ENCODE results near the gene TESPA1. TPM values are rescaled to one million over a fixed set of nuclear protein-coding genes. Genes with fewer than 3 reads are reported as not detected.

The TESPA1 gene
- total and polyA plus RNA-seq, 4 donors: 0.73 to 3.1 (median 1.7) TPM

DNA sequence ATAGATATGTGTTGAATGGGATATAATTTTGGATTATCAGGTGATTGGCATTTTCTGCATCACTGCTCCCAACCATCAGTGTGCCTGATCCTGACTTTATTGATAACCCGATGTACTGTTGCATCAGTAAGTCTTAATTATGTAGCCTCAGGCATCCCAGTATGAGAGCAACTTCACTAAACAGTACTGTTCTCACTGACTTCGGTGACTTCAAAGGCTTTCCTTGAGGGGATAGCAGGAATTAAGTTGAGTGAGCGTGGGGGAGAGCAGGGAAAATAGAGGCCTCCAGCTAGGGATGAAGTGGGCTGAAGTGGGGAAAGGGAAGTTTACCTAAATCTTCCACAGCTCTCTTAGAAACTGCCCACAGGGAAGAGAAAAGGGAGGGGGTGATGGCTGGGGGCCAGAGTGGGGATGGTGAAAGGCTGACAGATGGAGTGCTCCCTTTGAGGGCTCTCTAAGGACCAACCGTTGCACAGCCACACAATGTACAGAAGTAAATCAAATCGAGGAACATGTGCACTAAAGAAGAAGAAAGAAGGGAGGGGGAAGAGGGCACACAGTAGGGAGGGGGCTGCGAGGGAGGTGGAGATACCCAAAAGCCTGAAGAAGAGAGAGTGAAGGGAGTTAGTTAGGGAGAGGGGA lies 24.5 kb upstream of the TESPA1 start:
- H3K27me3 ChIP-seq (ENCODE audit: control insufficient read depth in 3 of 3, insufficient read depth in 3 of 3, low read length in 2 of 3): no peaks in the 10 kb centered on the region
- TF ChIP-seq, protein P1, sequence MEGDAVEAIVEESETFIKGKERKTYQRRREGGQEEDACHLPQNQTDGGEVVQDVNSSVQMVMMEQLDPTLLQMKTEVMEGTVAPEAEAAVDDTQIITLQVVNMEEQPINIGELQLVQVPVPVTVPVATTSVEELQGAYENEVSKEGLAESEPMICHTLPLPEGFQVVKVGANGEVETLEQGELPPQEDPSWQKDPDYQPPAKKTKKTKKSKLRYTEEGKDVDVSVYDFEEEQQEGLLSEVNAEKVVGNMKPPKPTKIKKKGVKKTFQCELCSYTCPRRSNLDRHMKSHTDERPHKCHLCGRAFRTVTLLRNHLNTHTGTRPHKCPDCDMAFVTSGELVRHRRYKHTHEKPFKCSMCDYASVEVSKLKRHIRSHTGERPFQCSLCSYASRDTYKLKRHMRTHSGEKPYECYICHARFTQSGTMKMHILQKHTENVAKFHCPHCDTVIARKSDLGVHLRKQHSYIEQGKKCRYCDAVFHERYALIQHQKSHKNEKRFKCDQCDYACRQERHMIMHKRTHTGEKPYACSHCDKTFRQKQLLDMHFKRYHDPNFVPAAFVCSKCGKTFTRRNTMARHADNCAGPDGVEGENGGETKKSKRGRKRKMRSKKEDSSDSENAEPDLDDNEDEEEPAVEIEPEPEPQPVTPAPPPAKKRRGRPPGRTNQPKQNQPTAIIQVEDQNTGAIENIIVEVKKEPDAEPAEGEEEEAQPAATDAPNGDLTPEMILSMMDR (IDR thresholded peaks at IDR 0.05; ENCODE audit: control extremely low read depth, extremely low read depth): no peak
- no peak overlapping the region for H3K4me3 ChIP-seq
- no peaks in the 10 kb centered on the region for H3K36me3 ChIP-seq (ENCODE audit: control insufficient read depth in 4 of 4, insufficient read depth in 4 of 4, low read length in 4 of 4)
- DNase-seq (peak; percentile 27 to 73 (median 60)), ATAC-seq (ENCODE audit: insufficient read depth, low FRiP score) (no peak)
- peaks cover 0 to 5% (median 0%) of the 10 kb centered on the region in 5 donors for H3K4me1 ChIP-seq (ENCODE audit: control insufficient read depth in 5 of 5, insufficient read depth in 5 of 5, low read length in 5 of 5)
- H3K9ac ChIP-seq (ENCODE audit: insufficient read depth in 1 of 2, low read length in 2 of 2): no peak overlapping the region
- H3K27ac ChIP-seq (ENCODE audit: low read depth in 1 of 2, low read length in 1 of 2): no peak overlapping the region
- 33 to 53% methylated on average over 6 of the region's 6 CpGs for WGBS, 2 donors
- peaks cover 0 to 8% (median 0%) of the 10 kb centered on the region in 4 donors for H3K9me3 ChIP-seq (ENCODE audit: control insufficient read depth in 4 of 4, insufficient read depth in 3 of 4, low read length in 3 of 4)

DNA sequence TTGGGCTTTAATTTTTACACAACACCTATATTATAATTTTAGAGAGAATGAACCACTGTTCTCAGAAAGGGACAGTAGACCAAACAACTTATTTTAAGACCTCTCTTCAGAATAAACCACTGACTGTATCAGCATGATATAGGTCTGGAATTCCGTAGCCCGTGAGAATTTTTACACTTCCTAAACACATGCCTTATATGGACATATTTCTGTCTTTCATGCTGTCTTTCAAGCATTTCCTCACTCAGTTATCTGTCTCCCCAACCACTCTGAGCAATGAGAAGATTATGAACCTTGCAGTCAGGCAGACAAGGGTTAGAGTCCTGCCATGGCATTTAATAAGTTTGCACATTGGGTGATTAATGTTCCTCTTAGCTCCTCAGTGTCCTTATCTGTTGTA lies 17.8 kb upstream of the TESPA1 start:
- 69 to 78% methylated on average over 2 of the region's 2 CpGs for WGBS, 2 donors
- Histone ChIP-seq H3K4me1 (ENCODE audit: control insufficient read depth in 5 of 5, insufficient read depth in 5 of 5, low read length in 5 of 5) (peaks cover 0 to 5% (median 0%) of the 10 kb centered on the region in 5 donors), H3K27me3 (ENCODE audit: control insufficient read depth in 3 of 3, insufficient read depth in 3 of 3, low read length in 2 of 3) (peaks cover 0 to 4% (median 0%) of the 10 kb centered on the region in 3 donors), H3K36me3 (ENCODE audit: control insufficient read depth in 4 of 4, insufficient read depth in 4 of 4, low read length in 4 of 4) (no peaks in the 10 kb centered on the region), H3K9ac (ENCODE audit: insufficient read depth in 1 of 2, low read length in 2 of 2) (no peak overlapping the region), H3K4me3 (no peak overlapping the region), H3K27ac (ENCODE audit: low read depth in 1 of 2, low read length in 1 of 2) (no peak overlapping the region), H3K9me3 (ENCODE audit: control insufficient read depth in 4 of 4, insufficient read depth in 3 of 4, low read length in 3 of 4) (peaks cover 0 to 2% (median 0%) of the 10 kb centered on the region in 4 donors)
- TF ChIP-seq, protein P1 (IDR thresholded peaks at IDR 0.05; ENCODE audit: control extremely low read depth, extremely low read depth): no peak
- DNase-seq (no peak), ATAC-seq (ENCODE audit: insufficient read depth, low FRiP score) (no peak)

DNA sequence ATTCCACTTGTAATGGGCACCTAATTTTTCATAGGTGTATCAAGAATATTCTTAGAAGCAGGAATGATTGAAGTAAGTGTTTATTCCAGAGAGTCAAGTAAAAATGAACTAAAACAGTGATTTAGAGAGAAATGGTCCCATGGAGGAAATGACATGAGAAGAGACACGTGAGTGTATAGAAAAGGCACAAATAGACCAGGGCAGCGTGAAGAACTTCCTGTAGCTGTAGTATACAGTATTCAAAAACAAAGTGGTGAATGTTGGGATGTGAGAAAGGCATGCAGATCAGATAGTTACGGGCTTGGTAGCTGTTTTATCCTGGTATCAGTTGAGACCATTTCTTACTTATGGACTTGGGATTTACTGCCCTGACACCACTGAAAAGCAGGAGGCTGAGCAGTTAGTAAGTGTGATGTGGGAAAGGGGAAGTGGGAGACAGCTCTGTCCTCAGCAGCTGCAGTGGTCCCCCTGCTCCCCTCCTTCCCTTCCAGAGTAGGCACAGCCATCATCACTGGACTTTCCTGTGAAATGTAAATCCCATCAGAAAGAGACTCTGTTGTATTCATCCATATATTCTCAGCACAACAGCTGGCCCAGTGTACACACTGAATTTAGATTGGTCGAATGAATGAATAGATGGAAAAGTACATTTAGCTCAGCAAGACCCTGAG lies 16.8 kb upstream of the TESPA1 start:
- Histone ChIP-seq H3K4me1 (ENCODE audit: control insufficient read depth in 5 of 5, insufficient read depth in 5 of 5, low read length in 5 of 5) (peaks cover 0 to 5% (median 0%) of the 10 kb centered on the region in 5 donors), H3K27me3 (ENCODE audit: control insufficient read depth in 3 of 3, insufficient read depth in 3 of 3, low read length in 2 of 3) (peaks cover 0 to 4% (median 0%) of the 10 kb centered on the region in 3 donors), H3K9me3 (ENCODE audit: control insufficient read depth in 4 of 4, insufficient read depth in 3 of 4, low read length in 3 of 4) (peaks cover 0 to 2% (median 0%) of the 10 kb centered on the region in 4 donors), H3K4me3 (no peak overlapping the region), H3K27ac (ENCODE audit: low read depth in 1 of 2, low read length in 1 of 2) (no peak overlapping the region), H3K36me3 (ENCODE audit: control insufficient read depth in 4 of 4, insufficient read depth in 4 of 4, low read length in 4 of 4) (no peaks in the 10 kb centered on the region), H3K9ac (ENCODE audit: insufficient read depth in 1 of 2, low read length in 2 of 2) (no peak overlapping the region)
- 43 to 54% methylated on average over 4 of the region's 4 CpGs for WGBS, 2 donors
- DNase-seq: no peak
- ATAC-seq (ENCODE audit: insufficient read depth, low FRiP score): no peak
- TF ChIP-seq, protein P1 (IDR thresholded peaks at IDR 0.05; ENCODE audit: control extremely low read depth, extremely low read depth): no peak
